Kidney (tissue), 14 donors: ENCODE results near the gene CELF3. TPM values are rescaled to one million over a fixed set of nuclear protein-coding genes. Genes with fewer than 3 reads are reported as not detected.
A peak's percentile ranks its signal among the peaks of the same experiment; 100 is the strongest.
"Not testable (repeated sequence)": the region's sequence is repeated elsewhere in the genome, so short reads cannot be mapped to it uniquely, and the experiment has no call there.

ENCODE experiments used
- DNase-seq, 5 donors: peaks; one replicate each; pipeline ENCODE4 v3.0.0-alpha.2; 2013 to 2020
- FAIRE-seq: peaks from 2 replicates; lab custom pipeline; 2012; peaks lifted over from hg19 to GRCh38; lab: Jason Lieb, UNC
- H3K27ac ChIP-seq, 2 donors: one replicate each; pipeline ENCODE4 v1.7.0; 2013; ENCODE audit warnings: low read depth in 2 of 2, low read length in 2 of 2, inconsistent platforms in 1 of 2
- H3K27me3 ChIP-seq: one replicate; pipeline ENCODE4 v1.7.1; 2013; ENCODE audit warnings: low read length, inconsistent platforms; ENCODE audit not compliant: control insufficient read depth, insufficient read depth
- H3K36me3 ChIP-seq, 3 donors: one replicate each; pipeline versions ENCODE4 v1.7.0 to v1.7.1; 2013; ENCODE audit warnings: low read length in 3 of 3, control low read depth in 1 of 3, inconsistent platforms in 1 of 3; ENCODE audit not compliant: insufficient read depth in 3 of 3, control insufficient read depth in 2 of 3
- H3K4me1 ChIP-seq, 3 donors: one replicate each; pipeline versions ENCODE4 v1.7.0 to v1.7.1; 2013; ENCODE audit warnings: low read length in 3 of 3, inconsistent platforms in 1 of 3, low read depth in 1 of 3; ENCODE audit not compliant: control insufficient read depth in 2 of 3, insufficient read depth in 2 of 3
- H3K4me3 ChIP-seq, 3 donors: one replicate each; pipeline versions ENCODE4 v1.7.0 to v1.8.1; 2013; ENCODE audit warnings: low read length in 3 of 3, control low read depth in 1 of 3, inconsistent platforms in 1 of 3
- H3K9ac ChIP-seq, 3 donors: one replicate each; pipeline versions ENCODE4 v1.7.0 to v1.7.1; 2013; ENCODE audit warnings: low read length in 3 of 3, control low read depth in 1 of 3, inconsistent platforms in 1 of 3
- H3K9me3 ChIP-seq, 3 donors: one replicate each; pipeline versions ENCODE4 v1.7.0 to v1.7.1; 2013; ENCODE audit warnings: low read length in 3 of 3, control low read depth in 1 of 3, inconsistent platforms in 1 of 3; ENCODE audit not compliant: control insufficient read depth in 2 of 3, insufficient read depth in 1 of 3
- intact Hi-C: fragments of 100-400 bp; cut with DNase I; formaldehyde crosslinking; loops from one replicate; pipeline ENCODE4 v1.11.1; 2022
- polyA plus RNA-seq: library from polyadenylated mRNA; stranded (reverse); fragments of 350-450 nt; fragmentation: Illumina TruSeq; extraction: RNeasy Lipid Tissue Mini Kit (QIAGEN cat#74804); gene quantifications from one replicate; pipeline ENCODE4 v1.2.3, GENCODE V29; 2014; ENCODE audit warnings: low read depth, low replicate concordance; ENCODE audit not compliant: insufficient read depth
- total RNA-seq: library from RNA; stranded (reverse); fragmentation: NEBNext Ultra II Directional; extraction: Animal tissue kit (Norgen Biotek cat#: 25700); gene quantifications from one replicate; pipeline ENCODE4 v1.2.1, GENCODE V29; 2021
- TF ChIP-seq, protein P1 (sequence below): IDR thresholded peaks from 3 replicates; pipeline ENCODE4 v1.5.1; 2012; ENCODE audit warnings: mild to moderate bottlenecking, moderate library complexity, borderline replicate concordance; ENCODE audit not compliant: insufficient read depth; ENCODE audit errors: extremely low read depth
- donor health status: control.
- donor health status: control.
- donor health status: control.
- donor health status: control.
- donor health status: control.
- donor health status: DM: yes; HTN: yes; CAD: no.
- donor health status: Normal renal cell carcinoma (clear cell type).

Gene CELF3
- total and polyA plus RNA-seq, 2 donors from 2014 or later = 0.39 TPM; not detected in 1

DNA sequence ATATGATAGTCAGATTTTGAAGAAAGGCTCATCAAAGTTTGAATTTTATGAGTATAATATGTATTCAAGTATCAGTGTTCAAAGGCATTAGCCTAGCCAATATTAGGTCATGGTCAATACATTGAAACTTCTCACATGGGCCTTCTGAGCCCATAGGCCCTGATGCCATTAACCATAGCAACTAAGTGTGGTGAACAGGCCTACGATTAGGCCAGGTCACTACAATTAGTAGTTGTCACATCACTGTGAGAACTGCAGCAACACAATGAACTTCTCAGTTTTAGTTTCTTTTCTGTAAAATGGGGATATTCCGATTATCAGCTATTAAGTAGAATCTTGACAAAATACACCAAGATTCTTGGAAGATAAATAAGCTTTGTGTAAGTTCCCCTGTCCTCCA lies 30.0 kb downstream of the CELF3 start:
- Histone ChIP-seq H3K27me3 (no peaks in the 10 kb centered on the region), H3K4me3 (no peak overlapping the region), H3K9me3 (no peaks in the 10 kb centered on the region), H3K4me1 (peaks cover 0 to 21% (median 14%) of the 10 kb centered on the region in 3 donors), H3K9ac (peak overlapping the region in 1 of 3 donors; percentile 13), H3K27ac (peak overlapping the region; percentile 73 to 92), H3K36me3 (peaks cover 1 to 13% (median 4%) of the 10 kb centered on the region in 3 donors)
- DNase-seq = no peak
- TF ChIP-seq, protein P1, sequence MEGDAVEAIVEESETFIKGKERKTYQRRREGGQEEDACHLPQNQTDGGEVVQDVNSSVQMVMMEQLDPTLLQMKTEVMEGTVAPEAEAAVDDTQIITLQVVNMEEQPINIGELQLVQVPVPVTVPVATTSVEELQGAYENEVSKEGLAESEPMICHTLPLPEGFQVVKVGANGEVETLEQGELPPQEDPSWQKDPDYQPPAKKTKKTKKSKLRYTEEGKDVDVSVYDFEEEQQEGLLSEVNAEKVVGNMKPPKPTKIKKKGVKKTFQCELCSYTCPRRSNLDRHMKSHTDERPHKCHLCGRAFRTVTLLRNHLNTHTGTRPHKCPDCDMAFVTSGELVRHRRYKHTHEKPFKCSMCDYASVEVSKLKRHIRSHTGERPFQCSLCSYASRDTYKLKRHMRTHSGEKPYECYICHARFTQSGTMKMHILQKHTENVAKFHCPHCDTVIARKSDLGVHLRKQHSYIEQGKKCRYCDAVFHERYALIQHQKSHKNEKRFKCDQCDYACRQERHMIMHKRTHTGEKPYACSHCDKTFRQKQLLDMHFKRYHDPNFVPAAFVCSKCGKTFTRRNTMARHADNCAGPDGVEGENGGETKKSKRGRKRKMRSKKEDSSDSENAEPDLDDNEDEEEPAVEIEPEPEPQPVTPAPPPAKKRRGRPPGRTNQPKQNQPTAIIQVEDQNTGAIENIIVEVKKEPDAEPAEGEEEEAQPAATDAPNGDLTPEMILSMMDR = no peak
- intact Hi-C loops = no loop called here
- FAIRE-seq = no peak

DNA sequence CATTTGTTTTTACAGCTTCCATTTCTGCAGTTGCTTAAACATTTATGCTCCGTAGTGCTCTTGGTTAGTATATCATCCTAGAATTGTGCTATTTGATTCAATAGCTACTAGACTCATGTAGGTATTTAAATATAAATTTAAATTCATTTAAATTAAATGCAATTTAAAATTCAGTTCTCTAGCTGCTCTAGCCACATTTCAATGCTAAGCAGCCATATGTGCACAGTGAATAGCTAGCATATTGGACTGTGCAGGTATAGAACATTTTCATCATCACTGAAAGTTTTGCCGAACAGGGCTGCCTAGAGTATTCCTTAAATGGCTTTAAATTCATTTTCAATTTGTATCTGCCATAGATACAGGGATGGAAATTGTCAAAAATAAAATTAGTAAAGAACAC lies 32.5 kb downstream of the CELF3 start:
- DNase-seq = no peak
- TF ChIP-seq, protein P1 = no peak

DNA sequence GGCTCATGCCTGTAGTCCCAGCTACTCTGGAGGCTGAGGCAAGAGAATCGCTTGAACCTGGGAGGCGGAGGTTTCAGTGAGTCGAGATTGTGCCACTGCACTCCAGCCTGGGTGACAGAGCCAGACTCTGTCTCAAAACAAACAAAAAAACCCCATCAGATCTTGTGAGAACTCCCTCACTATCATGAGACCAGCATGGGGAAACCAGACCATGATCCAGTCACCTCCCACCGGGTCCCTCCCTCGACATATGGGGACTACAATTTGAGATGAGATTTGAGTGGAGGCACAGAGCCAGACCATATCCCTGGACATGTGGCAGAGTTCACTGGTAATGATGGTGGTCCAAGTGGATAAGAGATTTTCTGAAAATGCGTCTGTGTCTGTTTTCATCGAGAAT lies 33.7 kb downstream of the CELF3 start:
- H3K4me3 ChIP-seq, H3K27me3 ChIP-seq, DNase-seq, H3K9me3 ChIP-seq, intact Hi-C loops, FAIRE-seq, H3K27ac ChIP-seq, H3K9ac ChIP-seq, H3K4me1 ChIP-seq: not testable (repeated sequence)
- peaks cover 2 to 19% (median 4%) of the 10 kb centered on the region in 3 donors for H3K36me3 ChIP-seq

More for the DNA sequence above, 32.5 kb downstream of the CELF3 start:
- intact Hi-C loops = no loop called here
- Histone ChIP-seq H3K27me3 (no peaks in the 10 kb centered on the region), H3K9ac (no peak overlapping the region), H3K27ac (no peak overlapping the region), H3K9me3 (no peaks in the 10 kb centered on the region), H3K36me3 (peaks cover 2 to 19% (median 4%) of the 10 kb centered on the region in 3 donors), H3K4me3 (no peak overlapping the region), H3K4me1 (peaks cover 0 to 12% (median 4%) of the 10 kb centered on the region in 3 donors)
- FAIRE-seq = no peak

DNA sequence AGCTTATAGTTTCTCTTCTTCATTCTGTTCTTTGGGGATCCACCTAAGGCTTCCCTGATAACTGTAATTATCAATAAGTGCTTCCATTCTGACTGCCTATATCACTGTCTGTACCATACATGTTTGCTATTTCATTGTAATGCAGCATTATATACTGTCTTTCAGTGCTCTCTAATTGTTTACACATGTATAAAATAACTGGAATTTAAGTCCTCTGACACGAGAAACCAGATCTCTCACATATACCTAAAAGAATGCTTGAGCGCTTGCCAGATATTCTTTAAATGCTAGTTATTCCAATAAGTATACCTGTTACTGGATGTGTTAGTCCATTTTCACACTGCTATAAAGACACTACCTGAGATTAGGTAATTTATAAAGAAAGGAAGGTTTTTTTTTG lies 34.7 kb downstream of the CELF3 start:
- Histone ChIP-seq H3K27me3 (no peaks in the 10 kb centered on the region), H3K9me3 (no peaks in the 10 kb centered on the region), H3K27ac (no peak overlapping the region), H3K36me3 (peaks cover 2 to 19% (median 4%) of the 10 kb centered on the region in 3 donors), H3K4me1 (peaks cover 0 to 6% (median 4%) of the 10 kb centered on the region in 3 donors), H3K4me3 (no peak overlapping the region), H3K9ac (no peak overlapping the region)
- TF ChIP-seq, protein P1 = no peak
- DNase-seq (no peak), FAIRE-seq (no peak)
- intact Hi-C loops = no loop called here
